SK-N-SH (cell line): ENCODE results near the gene SNX1. TPM values are rescaled to one million over a fixed set of nuclear protein-coding genes. Genes with fewer than 3 reads are reported as not detected.

Source experiments
- CTCF ChIA-PET: fragments of 300-600, 350-600 bp; formaldehyde crosslinking; extraction: SDS; loops from one replicate; lab custom pipeline; 2021; lab: Yijun Ruan, JAX
- POLR2A ChIA-PET: fragments of 350-600 bp; sonication (Branson Sonifier 250); formaldehyde crosslinking; extraction: SDS; loops from one replicate; lab custom pipeline; 2020; ENCODE audit warnings: antibody characterized with exemption, inconsistent platforms; lab: Yijun Ruan, JAX
- DNase-seq: peaks from one replicate; pipeline ENCODE4 v3.0.0; 2012
- H2AFZ ChIP-seq: fragments of 200-600 bp; sonication (generic); 2 replicates; pipeline ENCODE4 v1.8.1; 2016; ENCODE audit warnings: antibody characterized with exemption, mild to moderate bottlenecking, low read depth
- H3F3A ChIP-seq: fragments of 200-600 bp; sonication (generic); replicated peaks from 2 replicates; pipeline ENCODE3; 2016; ENCODE audit warnings: antibody characterized with exemption, mild to moderate bottlenecking; ENCODE audit not compliant: insufficient read depth
- H3K27ac ChIP-seq, 2 experiments: fragments of 200-500 bp in 1 of 2; fragments of 200-600 bp in 1 of 2; sonication (Bioruptor generic) in 1 of 2; sonication (generic), shearing (Covaris generic) in 1 of 2; 2 replicates each; pipeline versions ENCODE4 v1.5.1 to v1.6.1; 2014 to 2016; ENCODE audit warnings: low read depth in 2 of 2, inconsistent platforms in 1 of 2, low read length in 1 of 2, mild to moderate bottlenecking in 1 of 2, mixed read lengths in 1 of 2
- H3K27me3 ChIP-seq: fragments of 200-600 bp; sonication (generic), shearing (Covaris generic); 2 replicates; pipeline ENCODE4 v1.6.1; 2016; ENCODE audit warnings: mixed run types; ENCODE audit not compliant: insufficient read depth
- H3K36me3 ChIP-seq, 2 experiments: fragments of 200-500 bp in 1 of 2; fragments of 200-600 bp in 1 of 2; sonication (Bioruptor generic) in 1 of 2; sonication (generic) in 1 of 2; replicated peaks in 1 of 2; 2 replicates each; pipeline versions ENCODE3 to v1.5.1; 2014 to 2016; ENCODE audit warnings: low read length in 1 of 2, mild to moderate bottlenecking in 1 of 2; ENCODE audit not compliant: insufficient read depth in 2 of 2, control insufficient read depth in 1 of 2
- H3K4me1 ChIP-seq, 2 experiments: fragments of 200-500 bp in 1 of 2; fragments of 200-600 bp in 1 of 2; sonication (Bioruptor generic) in 1 of 2; sonication (generic), shearing (Covaris generic) in 1 of 2; 2 replicates each; pipeline versions ENCODE4 v1.5.1 to v1.6.1; 2014 to 2016; ENCODE audit warnings: low read depth in 1 of 2, low read length in 1 of 2, mixed run types in 1 of 2; ENCODE audit not compliant: insufficient read depth in 2 of 2, control insufficient read depth in 1 of 2
- H3K4me2 ChIP-seq: fragments of 200-600 bp; sonication (generic), shearing (Covaris generic); 2 replicates; pipeline ENCODE4 v1.6.1; 2017; ENCODE audit warnings: mixed run types
- H3K4me3 ChIP-seq, 2 experiments: fragments of 200-500 bp in 1 of 2; fragments of 200-600 bp in 1 of 2; sonication (Bioruptor generic) in 1 of 2; sonication (generic), shearing (Covaris generic) in 1 of 2; 2 replicates each; pipeline versions ENCODE4 v1.5.1 to v1.8.1; 2014 to 2016; ENCODE audit warnings: low read depth in 2 of 2, inconsistent platforms in 1 of 2, low read length in 1 of 2, mild to moderate bottlenecking in 1 of 2, mixed read lengths in 1 of 2, moderate library complexity in 1 of 2
- H3K79me2 ChIP-seq: fragments of 200-600 bp; sonication (generic); 2 replicates; pipeline ENCODE4 v1.8.1; 2017; ENCODE audit warnings: mild to moderate bottlenecking; ENCODE audit not compliant: insufficient read depth
- H3K9ac ChIP-seq: fragments of 200-600 bp; sonication (generic); 2 replicates; pipeline ENCODE4 v1.6.1; 2017; ENCODE audit warnings: mixed run types
- H3K9me2 ChIP-seq: fragments of 200-600 bp; sonication (generic); 2 replicates; pipeline ENCODE4 v1.6.1; 2017; ENCODE audit warnings: mixed run types
- H3K9me3 ChIP-seq: fragments of 200-600 bp; sonication (generic); 2 replicates; pipeline ENCODE4 v1.6.1; 2017; ENCODE audit warnings: mixed run types, mild to moderate bottlenecking, moderate library complexity
- H4K20me1 ChIP-seq: fragments of 200-600 bp; sonication (generic); 2 replicates; pipeline ENCODE4 v1.6.1; 2017; ENCODE audit warnings: mild to moderate bottlenecking, mixed run types; ENCODE audit not compliant: insufficient read depth
- CTCF ChIP-seq: fragments of 200-600 bp; sonication (generic); IDR thresholded peaks from 2 replicates; pipeline ENCODE4 v1.6.1; 2017; ENCODE audit warnings: antibody characterized with exemption, mild to moderate bottlenecking, moderate library complexity
- ELF1 ChIP-seq: IDR thresholded peaks from 2 replicates; pipeline ENCODE4 v1.4.0; 2012
- FOSL2 ChIP-seq: IDR thresholded peaks from 2 replicates; pipeline ENCODE4 v1.4.0; 2012; ENCODE audit warnings: low read depth, mild to moderate bottlenecking, moderate library complexity, borderline replicate concordance
- FOXJ3 ChIP-seq: sonication (generic); formaldehyde crosslinking; IDR thresholded peaks from 2 replicates; pipeline ENCODE4 v1.5.1; 2020; ENCODE audit warnings: mild to moderate bottlenecking, missing genetic modification reagents
- FOXM1 ChIP-seq: IDR thresholded peaks from 2 replicates; pipeline ENCODE4 v1.4.0; 2012; ENCODE audit warnings: low read depth, mild to moderate bottlenecking
- GABPA ChIP-seq: IDR thresholded peaks from 2 replicates; pipeline ENCODE4 v1.4.0; 2012; ENCODE audit warnings: low read depth, mild to moderate bottlenecking
- GATA2 ChIP-seq: sonication (generic); formaldehyde crosslinking; IDR thresholded peaks from 2 replicates; pipeline ENCODE4 v1.5.0; 2020; ENCODE audit warnings: mild to moderate bottlenecking, missing genetic modification reagents
- IRF3 ChIP-seq: fragments of 150-350 bp; IDR thresholded peaks from 2 replicates; pipeline ENCODE4 v1.6.1; 2016; ENCODE audit warnings: mild to moderate bottlenecking, low read depth, low read length
- JUND ChIP-seq: IDR thresholded peaks from 2 replicates; pipeline ENCODE4 v1.4.0; 2012
- NFIC ChIP-seq: IDR thresholded peaks from 2 replicates; pipeline ENCODE4 v1.4.0; 2012; ENCODE audit warnings: borderline replicate concordance
- PBX3 ChIP-seq: IDR thresholded peaks from 2 replicates; pipeline ENCODE4; 2012
- POLR2AphosphoS5 ChIP-seq: IDR thresholded peaks from 2 replicates; pipeline ENCODE4 v1.6.1; 2012; ENCODE audit warnings: low read depth, low read length
- RFX5 ChIP-seq: IDR thresholded peaks from 2 replicates; pipeline ENCODE4 v1.6.1; 2012; ENCODE audit warnings: mild to moderate bottlenecking, improper control_type of control experiment, low read length
- RXRA ChIP-seq: IDR thresholded peaks from 2 replicates; pipeline ENCODE4 v1.4.0; 2012; ENCODE audit warnings: low read depth, mild to moderate bottlenecking, borderline replicate concordance
- TCF12 ChIP-seq: IDR thresholded peaks from 2 replicates; pipeline ENCODE4 v1.4.0; 2012
- USF2 ChIP-seq: fragments of 150-350 bp; IDR thresholded peaks from 2 replicates; pipeline ENCODE4 v1.6.1; 2017; ENCODE audit warnings: antibody characterized with exemption, low read length, low read depth, borderline replicate concordance
- ZBTB33 ChIP-seq: IDR thresholded peaks from 2 replicates; pipeline ENCODE4 v1.4.0; 2012; ENCODE audit warnings: low read depth, borderline replicate concordance
- whole genome bisulfite sequencing: methylation state at CpG from one replicate; pipeline ENCODE4 v1.1.6; 2017; ENCODE audit warnings: low lambda C conversion rate; 5-methylcytosine and 5-hydroxymethylcytosine counted together
- polyA plus RNA-seq, 3 experiments: library from polyadenylated mRNA; depleted of rRNA; stranded (reverse); fragments of >200 nt; gene quantifications; 2 replicates each; pipeline ENCODE4 v1.2.3, GENCODE V29; 2012

The SNX1 gene
- polyA plus RNA-seq, 1 of the 3 experiments (the other 2 are of a cell fraction), result 80.7 TPM

- no peaks in the 10 kb centered on the region for H3K9me2 ChIP-seq
- H3F3A ChIP-seq, result no peaks in the 10 kb centered on the region
- DNase-seq, result no peak
- H2AFZ ChIP-seq, result no peak overlapping the region
- H3K9ac ChIP-seq, result no peak overlapping the region
- H3K36me3 ChIP-seq, result no peaks in the 10 kb centered on the region
- no peak overlapping the region for H3K4me2 ChIP-seq
- POLR2A ChIA-PET, result interaction anchor here (0.8 kb wide), 1 partner anchor 49 kb away, joined by 3 read pairs; no protein-coding TSS in a partner anchor
- TF ChIP-seq GABPA (no peak), USF2 (no peak), FOXM1 (no peak), FOXJ3 (CRISPR knock-in tag) (no peak), POLR2AphosphoS5 (no peak), ZBTB33 (no peak), RXRA (no peak), PBX3 (no peak), FOSL2 (no peak), ELF1 (no peak), NFIC (no peak), RFX5 (no peak), JUND (no peak), GATA2 (CRISPR knock-in tag) (no peak), TCF12 (no peak), IRF3 (no peak), CTCF (no peak)
- no peaks in the 10 kb centered on the region for H3K9me3 ChIP-seq
- H4K20me1 ChIP-seq, result no peaks in the 10 kb centered on the region
- peaks cover 0 to 9% of the 10 kb centered on the region in 2 experiments; a peak in 1 of 4 replicates for H3K4me1 ChIP-seq
- no peak overlapping the region for H3K4me3 ChIP-seq
- no peak overlapping the region for H3K27ac ChIP-seq
- H3K27me3 ChIP-seq, result no peaks in the 10 kb centered on the region
- CTCF ChIA-PET, result interaction anchor here (0.7 to 2.2 kb wide), 4 partner anchors 19 to 582 kb away, joined by 3 to 11 read pairs (median 5); no protein-coding TSS in a partner anchor
- 66% methylated on average over 1 of the region's 1 CpG for WGBS
- no peaks in the 10 kb centered on the region for H3K79me2 ChIP-seq
Observed at GRCh38 chr15:64048781-64049460, 46.9 kb upstream of the SNX1 start.
